ENCODE data around the gene GXYLT1.

DNA sequence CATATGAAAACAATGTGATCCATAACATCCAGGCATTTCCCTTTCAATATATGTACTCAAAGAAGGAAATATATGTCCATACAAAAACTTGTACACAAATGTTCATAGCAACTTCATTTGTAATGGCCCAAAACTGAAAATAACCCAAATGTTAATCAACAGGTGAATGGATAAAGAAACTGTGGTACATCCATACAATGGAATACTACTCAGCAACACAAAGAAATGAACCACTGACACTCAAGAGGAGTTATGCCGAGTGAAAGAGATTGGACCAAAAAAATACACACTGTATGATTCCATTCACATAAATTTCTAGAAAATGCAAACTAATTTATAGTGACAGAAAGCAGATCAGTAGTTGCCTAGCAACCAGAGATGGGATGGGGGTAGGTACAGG, 30.3 kb upstream of the GXYLT1 start:
- TF ChIP-seq POLR2A (IDR thresholded peaks at IDR 0.05; ENCODE audit: low read depth, low read length) (no peak), TAF1 (IDR thresholded peaks at IDR 0.05; ENCODE audit: borderline replicate concordance, low read depth, low read length) (no peak)

Data from GM12892 (cell line).